Neuronal stem cell (in vitro differentiated cells): Measurements from ENCODE around the gene CRISP1.
A peak's percentile ranks its signal among the peaks of the same experiment; 100 is the strongest.

Experiments
- DNase-seq: peaks from one replicate; pipeline ENCODE4 v3.0.0-alpha.2; 2013; ENCODE audit warnings: low spot score
- H2AFZ ChIP-seq: one replicate; pipeline ENCODE4 v1.6.1; 2013; ENCODE audit warnings: mild to moderate bottlenecking, low read length, inconsistent platforms
- H2AK5ac ChIP-seq: 2 replicates; pipeline ENCODE4 v1.6.1; 2013; ENCODE audit warnings: low read depth, mild to moderate bottlenecking, inconsistent platforms, low read length, moderate library complexity, mixed read lengths
- H2BK120ac ChIP-seq: 2 replicates; pipeline ENCODE4 v1.6.1; 2013; ENCODE audit warnings: low read depth, mild to moderate bottlenecking, inconsistent platforms, low read length, moderate library complexity, mixed read lengths
- H2BK12ac ChIP-seq: one replicate; pipeline ENCODE4 v1.6.1; 2013; ENCODE audit warnings: low read length, inconsistent platforms
- H2BK15ac ChIP-seq: 2 replicates; pipeline ENCODE4 v1.6.1; 2013; ENCODE audit warnings: mild to moderate bottlenecking, low read length, inconsistent platforms, mixed read lengths
- H2BK5ac ChIP-seq: one replicate; pipeline ENCODE4 v1.6.1; 2013; ENCODE audit warnings: inconsistent platforms, mild to moderate bottlenecking, low read length, moderate library complexity
- H3K14ac ChIP-seq: one replicate; pipeline ENCODE4 v1.6.1; 2013; ENCODE audit warnings: low read length, inconsistent platforms
- H3K18ac ChIP-seq: 2 replicates; pipeline ENCODE4 v1.6.1; 2013; ENCODE audit warnings: low read length, inconsistent platforms
- H3K23ac ChIP-seq: 2 replicates; pipeline ENCODE4 v1.6.1; 2013; ENCODE audit warnings: low read depth, mild to moderate bottlenecking, mixed read lengths, low read length, inconsistent platforms; ENCODE audit not compliant: poor library complexity
- H3K27ac ChIP-seq: replicated peaks from 3 replicates; pipeline ENCODE4 v1.5.1; 2013; ENCODE audit warnings: low read length, inconsistent platforms
- H3K27me3 ChIP-seq, 3 experiments: 2 replicates each; pipeline ENCODE4 v1.6.1; 2013; ENCODE audit warnings: low read length in 3 of 3, mild to moderate bottlenecking in 2 of 3, inconsistent platforms in 1 of 3, low read depth in 1 of 3, mixed read lengths in 1 of 3, moderate library complexity in 1 of 3; ENCODE audit not compliant: control insufficient read depth in 3 of 3, insufficient read depth in 3 of 3
- H3K36me3 ChIP-seq, 2 donors: replicated peaks in 1 of 2; 2 replicates each; pipeline ENCODE4 v1.6.1; 2013; ENCODE audit warnings: low read length in 2 of 2; ENCODE audit not compliant: control insufficient read depth in 2 of 2, insufficient read depth in 2 of 2
- H3K4ac ChIP-seq: 2 replicates; pipeline ENCODE4 v1.6.1; 2013; ENCODE audit warnings: inconsistent platforms, mild to moderate bottlenecking, low read length, moderate library complexity
- H3K4me1 ChIP-seq, 2 donors: 1 replicate in 1 of 2; 2 replicates in 1 of 2; pipeline ENCODE4 v1.6.1; 2013; ENCODE audit warnings: low read length in 2 of 2, low read depth in 1 of 2; ENCODE audit not compliant: control insufficient read depth in 2 of 2, insufficient read depth in 1 of 2
- H3K4me2 ChIP-seq: one replicate; pipeline ENCODE4 v1.6.1; 2013; ENCODE audit warnings: mild to moderate bottlenecking, low read length, inconsistent platforms; ENCODE audit not compliant: insufficient read depth, poor library complexity, severe bottlenecking
- H3K4me3 ChIP-seq, 2 donors: 2 replicates each; pipeline ENCODE4 v1.5.1; 2013; ENCODE audit warnings: low read length in 2 of 2, mild to moderate bottlenecking in 2 of 2, inconsistent platforms in 1 of 2, moderate library complexity in 1 of 2
- H3K79me1 ChIP-seq: one replicate; pipeline ENCODE4 v1.6.1; 2013; ENCODE audit warnings: low read depth, mild to moderate bottlenecking, inconsistent platforms, low read length, moderate library complexity
- H3K9ac ChIP-seq: one replicate; pipeline ENCODE4 v1.6.1; 2013; ENCODE audit warnings: mild to moderate bottlenecking, low read depth, low read length, inconsistent platforms; ENCODE audit not compliant: poor library complexity
- H3K9me3 ChIP-seq, 2 donors: replicated peaks in 1 of 2; 2 replicates each; pipeline versions ENCODE3 to v1.6.1; 2013; ENCODE audit warnings: low read length in 2 of 2, mild to moderate bottlenecking in 2 of 2, inconsistent platforms in 1 of 2, low read depth in 1 of 2, mixed read lengths in 1 of 2, moderate library complexity in 1 of 2; ENCODE audit not compliant: control insufficient read depth in 2 of 2, insufficient read depth in 1 of 2
- H4K8ac ChIP-seq: one replicate; pipeline ENCODE4 v1.6.1; 2013; ENCODE audit warnings: low read depth, mild to moderate bottlenecking, inconsistent platforms, low read length, moderate library complexity
- H4K91ac ChIP-seq: one replicate; pipeline ENCODE4 v1.6.1; 2013; ENCODE audit warnings: low read length, low read depth, mild to moderate bottlenecking, inconsistent platforms; ENCODE audit not compliant: poor library complexity
- WGBS, 2 donors: extraction: QIAGEN DNeasy Blood & Tissue Kit; methylation state at CpG; one replicate each; pipeline ENCODE4 v1.1.7; 2013; ENCODE audit warnings: missing lambda C conversion rate in 2 of 2, mixed read lengths in 1 of 2; ENCODE audit not compliant: insufficient read length in 2 of 2, insufficient replicate concordance in 1 of 2; ENCODE audit errors: extremely low coverage in 2 of 2; 5-methylcytosine and 5-hydroxymethylcytosine counted together

The CRISP1 gene

GRCh38 chr6:49855221-49855620, 11.1 kb downstream of the CRISP1 start:
- H3K18ac ChIP-seq = no peak overlapping the region
- H3K14ac ChIP-seq = no peak overlapping the region
- H3K36me3 ChIP-seq = no peaks in the 10 kb centered on the region
- no CpG with 5 or more reads among the region's 4 CpGs for WGBS, 2 donors
- DNase-seq = no peak
- no peak overlapping the region for H2BK120ac ChIP-seq
- no peak overlapping the region for H4K8ac ChIP-seq
- no peaks in the 10 kb centered on the region for H3K79me1 ChIP-seq
- H3K9ac ChIP-seq = no peak overlapping the region
- H3K4me1 ChIP-seq = no peaks in the 10 kb centered on the region
- H3K27ac ChIP-seq = no peak overlapping the region
- H3K4me2 ChIP-seq = no peak overlapping the region
- H2AFZ ChIP-seq = no peak overlapping the region
- H2AK5ac ChIP-seq = no peak overlapping the region
- H3K23ac ChIP-seq = no peak overlapping the region
- no peaks in the 10 kb centered on the region for H3K9me3 ChIP-seq
- no peak overlapping the region for H2BK12ac ChIP-seq
- H3K4ac ChIP-seq = no peak overlapping the region
- H3K4me3 ChIP-seq = no peak overlapping the region
- no peak overlapping the region for H4K91ac ChIP-seq
- no peak overlapping the region for H2BK5ac ChIP-seq
- no peak overlapping the region for H2BK15ac ChIP-seq
- no peaks in the 10 kb centered on the region for H3K27me3 ChIP-seq

- WGBS, 2 donors = no CpG with 5 or more reads among the region's 2 CpGs
- Histone ChIP-seq H3K27me3 (no peaks in the 10 kb centered on the region), H3K23ac (no peak overlapping the region)
These were observed 13.4 kb downstream of the CRISP1 start for GRCh38 chr6:49852975-49853374.

GRCh38 chr6:49849213-49849907, 17.0 kb downstream of the CRISP1 start:
- Histone ChIP-seq H3K4me2 (no peak overlapping the region), H2BK5ac (no peak overlapping the region), H2BK12ac (no peak overlapping the region), H3K14ac (no peak overlapping the region), H3K4me3 (no peak overlapping the region), H3K79me1 (no peaks in the 10 kb centered on the region), H3K27ac (no peak overlapping the region), H3K23ac (no peak overlapping the region), H3K36me3 (no peaks in the 10 kb centered on the region), H2AK5ac (no peak overlapping the region), H3K9ac (no peak overlapping the region), H3K9me3 (no peaks in the 10 kb centered on the region), H3K18ac (no peak overlapping the region), H3K4ac (no peak overlapping the region), H4K8ac (no peak overlapping the region), H2BK15ac (no peak overlapping the region), H3K27me3 (no peaks in the 10 kb centered on the region), H2BK120ac (no peak overlapping the region), H4K91ac (no peak overlapping the region), H2AFZ (no peak overlapping the region), H3K4me1 (no peaks in the 10 kb centered on the region)
- no CpG with 5 or more reads among the region's 4 CpGs for WGBS, 2 donors
- DNase-seq = peak; percentile 41

More at GRCh38 chr6:49852975-49853374, 13.4 kb downstream of the CRISP1 start:
- Histone ChIP-seq H2BK120ac (no peak overlapping the region), H4K8ac (no peak overlapping the region), H3K4me2 (no peak overlapping the region), H3K18ac (no peak overlapping the region), H2AK5ac (no peak overlapping the region), H2BK12ac (no peak overlapping the region), H2BK5ac (no peak overlapping the region), H3K9ac (no peak overlapping the region), H3K4ac (no peak overlapping the region), H3K27ac (no peak overlapping the region), H2BK15ac (no peak overlapping the region), H3K4me3 (no peak overlapping the region), H3K36me3 (no peaks in the 10 kb centered on the region), H3K9me3 (no peaks in the 10 kb centered on the region), H3K14ac (no peak overlapping the region), H3K4me1 (no peaks in the 10 kb centered on the region), H4K91ac (no peak overlapping the region), H3K79me1 (no peaks in the 10 kb centered on the region), H2AFZ (no peak overlapping the region)
- DNase-seq = no peak

GRCh38 chr6:49847673-49848072, 18.7 kb downstream of the CRISP1 start:
- Histone ChIP-seq H3K79me1 (no peaks in the 10 kb centered on the region), H3K4me2 (no peak overlapping the region), H2AK5ac (no peak overlapping the region), H3K4me1 (no peaks in the 10 kb centered on the region), H4K91ac (no peak overlapping the region), H2BK5ac (no peak overlapping the region), H2BK120ac (no peak overlapping the region), H3K14ac (no peak overlapping the region), H3K9ac (no peak overlapping the region), H3K4me3 (no peak overlapping the region), H3K23ac (no peak overlapping the region), H4K8ac (no peak overlapping the region), H2BK12ac (no peak overlapping the region), H3K27ac (no peak overlapping the region), H3K9me3 (no peaks in the 10 kb centered on the region), H3K36me3 (no peaks in the 10 kb centered on the region), H3K18ac (no peak overlapping the region), H3K27me3 (no peaks in the 10 kb centered on the region), H2AFZ (no peak overlapping the region), H2BK15ac (no peak overlapping the region), H3K4ac (no peak overlapping the region)
- no peak for DNase-seq
- WGBS, 2 donors = no CpG with 5 or more reads among the region's 2 CpGs
